CD4-positive, alpha-beta T cell treated with Interferon alpha-2 for 1 hour (primary cell): ENCODE data around the gene COP1.

Experiments
- DNase-seq, 2 donors: peaks; one replicate each; pipeline ENCODE4 v3.0.0-alpha.2; 2020 to 2022

COP1 gene

DNA sequence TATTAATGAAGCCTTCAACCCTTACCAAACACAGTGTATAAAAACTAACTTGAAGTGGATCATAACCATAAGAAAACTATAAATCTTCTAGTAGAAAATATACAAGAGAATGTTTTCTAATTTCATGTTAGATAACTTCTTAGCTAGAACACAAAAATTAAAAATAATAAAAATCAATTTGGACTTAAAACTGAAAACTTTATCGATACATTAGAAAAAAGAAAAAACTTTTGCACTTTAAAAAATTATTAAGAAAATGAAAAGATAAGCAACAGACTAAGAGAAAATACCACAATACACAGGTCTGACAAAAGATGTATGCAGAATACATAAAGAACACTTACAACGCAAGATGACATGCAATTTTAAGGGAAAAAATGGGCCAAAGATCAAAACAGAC, 8.7 kb downstream of the COP1 start:
- no peak for DNase-seq

- DNase-seq, result no peak
Observed at GRCh38 chr1:176196728-176197127, 10.4 kb downstream of the COP1 start.

GRCh38 chr1:176195547-176195946, 11.5 kb downstream of the COP1 start:
- no peak for DNase-seq

GRCh38 chr1:176193663-176194062, 13.4 kb downstream of the COP1 start:
- no peak for DNase-seq

GRCh38 chr1:176193023-176193422, 14.1 kb downstream of the COP1 start:
- no peak for DNase-seq

- no peak for DNase-seq
Observed at GRCh38 chr1:176188604-176189003, 18.5 kb downstream of the COP1 start.

GRCh38 chr1:176187001-176187400, 20.1 kb downstream of the COP1 start:
- DNase-seq, result no peak

GRCh38 chr1:176183618-176184017, 23.5 kb downstream of the COP1 start:
- no peak for DNase-seq

GRCh38 chr1:176178316-176178715, 28.8 kb downstream of the COP1 start:
- no peak for DNase-seq

GRCh38 chr1:176177764-176178163, 29.3 kb downstream of the COP1 start:
- DNase-seq, result no peak

- no peak for DNase-seq
Observed at GRCh38 chr1:176174108-176174507, 33.0 kb downstream of the COP1 start.

DNA sequence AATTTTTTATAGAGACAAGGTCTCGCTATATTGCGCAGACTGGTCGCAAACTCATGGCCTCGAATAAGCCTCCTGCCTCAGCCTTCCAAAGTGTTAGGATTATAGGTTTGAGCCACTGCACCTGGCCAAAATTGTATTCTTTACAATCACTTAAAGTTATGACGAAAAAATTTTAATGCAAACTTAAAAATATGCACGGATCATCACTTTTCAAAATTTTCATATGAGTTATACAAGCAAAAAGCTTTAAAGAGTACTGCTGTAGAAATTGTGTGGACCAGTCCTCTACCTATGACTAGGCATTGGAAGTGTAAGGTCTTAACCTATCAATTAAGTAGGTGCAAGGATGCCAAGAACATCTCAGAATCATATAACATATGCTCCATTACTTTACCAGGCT, 34.9 kb downstream of the COP1 start:
- DNase-seq, result no peak

DNA sequence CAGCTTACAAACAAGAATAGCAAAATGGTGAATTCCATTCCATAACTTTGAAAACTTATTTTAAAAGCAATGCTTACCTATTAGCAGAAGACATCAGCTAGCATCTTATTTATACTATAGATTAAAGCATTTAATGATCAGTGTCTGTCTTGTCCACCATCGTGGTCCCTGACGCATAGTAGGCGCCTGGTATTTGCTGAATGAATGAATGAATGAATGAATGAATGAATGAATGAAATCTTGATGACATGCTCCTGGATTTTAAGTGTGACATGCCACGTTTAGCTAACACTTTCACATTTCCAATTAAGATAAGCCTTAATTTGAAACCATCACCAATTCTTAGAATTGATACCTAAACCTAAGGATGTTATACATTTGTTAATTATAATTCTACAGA, 39.9 kb downstream of the COP1 start:
- DNase-seq, result no peak

- DNase-seq, result no peak
Observed at GRCh38 chr1:176165573-176165972, 41.5 kb downstream of the COP1 start.

DNA sequence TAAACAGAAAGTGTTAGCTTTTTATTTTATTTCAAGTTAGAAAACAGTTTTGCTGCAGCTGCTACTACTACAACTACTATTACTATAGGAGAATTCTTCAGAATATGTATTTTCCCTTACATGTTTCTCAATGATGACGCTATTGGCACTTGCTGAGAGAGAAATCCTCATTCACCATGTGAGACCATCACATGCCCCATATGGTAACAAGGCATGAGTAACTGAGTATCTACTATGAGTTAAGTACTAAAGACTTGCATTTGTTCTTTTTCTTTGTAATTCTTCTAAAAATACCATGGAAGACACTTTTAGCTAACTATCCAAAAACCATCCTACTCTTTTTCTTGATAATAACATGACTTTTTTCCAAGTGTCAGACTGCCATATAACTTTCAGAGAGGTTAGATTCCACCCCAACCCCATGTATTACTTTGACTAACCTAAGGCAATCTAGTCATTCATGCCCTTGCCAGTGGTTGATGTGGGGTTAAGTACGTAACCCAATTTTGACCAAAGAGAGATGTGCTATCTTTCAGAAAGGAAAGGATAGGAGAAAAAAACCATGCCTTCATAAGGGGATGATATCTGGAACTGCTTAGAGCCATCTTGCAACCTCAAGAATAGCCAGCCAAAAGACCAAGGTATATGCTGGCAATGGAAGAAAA, 42.9 kb downstream of the COP1 start:
- DNase-seq, result no peak

DNA sequence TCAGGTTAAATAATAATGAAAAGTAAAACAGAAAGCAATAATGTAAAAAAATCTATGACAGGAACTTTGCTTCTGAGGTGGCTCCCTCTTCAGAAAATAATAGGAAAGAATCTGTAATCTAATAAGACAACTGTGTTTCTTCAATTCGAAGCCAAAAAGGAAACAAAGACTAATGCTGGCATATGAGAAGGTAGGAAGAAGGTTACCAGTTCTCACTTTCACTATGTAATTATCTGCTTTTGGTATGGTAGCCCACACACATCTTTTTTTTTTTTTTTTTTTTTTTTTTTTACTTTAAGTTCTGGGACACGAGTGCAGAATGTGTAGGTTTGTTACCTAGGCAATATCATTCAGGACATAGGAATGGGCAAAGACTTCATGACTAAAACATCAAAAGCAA, 47.1 kb downstream of the COP1 start:
- DNase-seq, result no peak

DNA sequence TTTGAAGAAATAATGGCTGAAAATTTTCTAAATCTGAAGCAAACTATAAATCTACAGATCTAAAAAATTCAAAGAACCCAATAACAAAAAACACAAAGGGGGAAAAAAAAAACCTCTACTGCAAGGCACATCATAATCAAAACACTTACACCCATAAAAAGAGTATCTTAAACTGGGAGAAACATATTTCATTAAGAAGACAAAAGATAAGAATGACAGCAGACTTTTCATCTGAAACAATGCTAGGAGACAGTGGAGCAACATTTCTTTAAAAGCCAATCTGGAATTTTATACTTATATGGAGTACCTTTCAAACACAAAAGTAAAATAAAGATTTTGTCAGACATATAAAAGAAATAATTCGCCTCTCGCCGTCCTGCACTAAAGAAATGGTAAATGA, 49.1 kb downstream of the COP1 start:
- no peak for DNase-seq

GRCh38 chr1:176149939-176150807, 56.9 kb downstream of the COP1 start:
- no peak for DNase-seq

DNA sequence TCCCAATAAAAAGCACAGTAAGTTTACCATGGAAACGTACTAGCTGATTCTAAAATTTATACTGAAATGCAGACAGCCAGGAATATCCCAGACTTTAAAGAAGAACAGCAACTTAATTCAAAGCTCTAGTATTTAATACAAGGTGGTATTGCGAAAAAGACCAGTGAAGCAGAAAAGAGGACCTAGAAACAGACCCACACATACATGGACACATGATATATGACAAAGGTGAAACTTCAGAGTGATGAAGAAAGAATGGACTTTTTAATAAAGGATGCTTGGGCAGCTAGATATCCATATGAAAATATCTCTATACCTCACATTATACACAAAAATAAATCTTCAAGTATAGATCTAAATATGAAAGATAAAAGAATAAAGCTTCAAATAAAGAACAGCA, 62.6 kb downstream of the COP1 start:
- no peak for DNase-seq

DNA sequence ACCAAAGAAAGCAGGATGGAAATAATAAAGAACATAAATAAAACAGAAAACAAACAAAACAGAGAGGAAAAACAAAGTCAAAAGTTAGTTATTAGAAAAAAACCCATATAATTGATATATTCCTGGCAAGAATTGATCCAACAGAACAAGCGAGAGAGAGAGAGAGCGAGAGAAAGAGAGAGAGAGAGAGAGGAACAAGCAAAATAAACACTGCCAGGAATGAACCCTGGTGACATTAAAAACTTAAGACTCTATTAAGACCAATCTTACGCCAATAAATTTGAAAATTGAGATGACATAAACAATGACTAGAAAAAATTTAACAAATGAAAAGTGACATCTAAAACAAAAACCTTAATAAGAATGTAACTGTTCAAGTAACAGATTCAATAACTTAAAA, 64.1 kb downstream of the COP1 start:
- DNase-seq, result no peak

DNA sequence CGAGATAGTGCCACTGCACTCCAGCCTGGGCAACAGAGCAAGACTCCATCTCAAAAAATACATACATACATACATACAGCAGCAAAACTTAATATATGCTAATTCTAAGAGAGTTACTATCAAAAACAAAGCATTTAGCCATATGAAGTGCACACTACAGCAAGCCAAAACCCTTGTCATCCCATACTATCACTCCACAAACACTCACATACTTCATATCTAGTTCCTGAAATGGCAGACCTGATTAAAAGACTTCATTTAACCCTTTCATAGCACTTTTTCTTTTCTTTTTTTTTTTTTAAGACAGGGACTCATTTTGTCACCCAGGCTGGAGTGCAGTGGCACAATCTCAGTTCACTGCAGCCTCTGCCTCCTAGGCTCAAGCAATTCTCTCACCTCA, 65.6 kb downstream of the COP1 start:
- no peak for DNase-seq

DNA sequence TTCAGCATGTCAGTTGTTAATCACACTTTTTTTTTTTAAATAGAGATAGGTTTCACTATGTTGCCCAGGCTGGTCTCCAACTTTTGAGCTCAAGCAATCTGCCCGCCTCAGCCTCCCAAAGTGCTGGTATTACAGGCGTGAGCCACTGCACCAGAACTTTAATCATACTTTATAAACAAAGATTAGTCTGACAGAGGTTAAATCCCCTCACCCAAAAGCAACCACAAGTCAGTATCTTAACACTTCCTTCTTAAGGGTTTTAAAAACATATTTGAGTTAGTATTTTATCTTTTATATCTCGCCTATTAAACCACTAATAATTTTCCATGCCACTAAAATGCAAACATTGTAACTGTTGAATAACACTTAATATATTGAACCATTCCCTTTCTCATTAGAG, 70.2 kb downstream of the COP1 start:
- DNase-seq, result no peak

GRCh38 chr1:176134666-176135065, 72.4 kb downstream of the COP1 start:
- no peak for DNase-seq

GRCh38 chr1:176122282-176122681, 84.8 kb downstream of the COP1 start:
- no peak for DNase-seq

- DNase-seq, result peak in 1 of 2 donors; percentile 1
Observed at GRCh38 chr1:176119549-176119948, 87.5 kb downstream of the COP1 start.
